GM19455 (cell line): ENCODE data around the gene SOX10.
"Not testable (repeated sequence)": the region's sequence is repeated elsewhere in the genome, so short reads cannot be mapped to it uniquely, and the experiment has no call there.

Experiments
- ATAC-seq: cut with Tn5 transposase; IDR thresholded peaks from one replicate; pipeline ENCODE4 v1.9.1; 2021; ENCODE audit not compliant: unreplicated experiment

The SOX10 gene

DNA sequence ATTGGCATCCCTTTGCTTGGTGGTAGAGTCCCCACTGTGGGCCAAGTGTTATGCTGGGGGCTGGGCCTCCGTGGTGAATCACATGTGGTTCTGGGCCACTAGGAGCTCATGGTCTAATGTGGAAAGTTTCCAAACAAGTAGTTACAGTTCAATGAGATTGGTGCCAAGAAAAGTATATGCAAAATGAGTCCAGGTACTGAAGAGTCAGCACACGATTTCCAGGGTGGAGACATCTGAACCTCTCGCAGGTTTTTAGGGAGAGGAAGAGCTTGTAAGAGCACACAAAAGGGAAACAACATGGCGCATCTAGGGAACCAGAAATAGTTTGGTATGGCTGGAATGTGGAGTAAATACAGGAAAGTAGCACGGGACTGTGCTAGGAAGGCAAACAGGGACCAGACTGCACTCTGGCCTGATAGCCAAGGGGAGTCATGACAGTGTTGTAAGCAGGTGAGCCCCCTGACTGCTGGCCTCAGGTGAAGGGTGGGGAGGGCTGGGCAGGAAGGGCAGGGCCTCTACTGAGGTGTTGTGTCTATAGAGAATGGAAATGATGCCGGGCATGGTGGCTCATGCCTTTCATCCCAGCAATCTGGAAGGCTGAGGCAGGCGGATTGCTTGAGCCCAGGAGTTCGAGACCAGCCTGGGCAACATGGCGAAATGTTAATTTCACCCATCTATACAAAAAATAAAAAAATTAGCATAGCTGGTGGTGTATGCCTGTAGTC is 18.3 kb downstream of the SOX10 start:
- no peak for ATAC-seq

DNA sequence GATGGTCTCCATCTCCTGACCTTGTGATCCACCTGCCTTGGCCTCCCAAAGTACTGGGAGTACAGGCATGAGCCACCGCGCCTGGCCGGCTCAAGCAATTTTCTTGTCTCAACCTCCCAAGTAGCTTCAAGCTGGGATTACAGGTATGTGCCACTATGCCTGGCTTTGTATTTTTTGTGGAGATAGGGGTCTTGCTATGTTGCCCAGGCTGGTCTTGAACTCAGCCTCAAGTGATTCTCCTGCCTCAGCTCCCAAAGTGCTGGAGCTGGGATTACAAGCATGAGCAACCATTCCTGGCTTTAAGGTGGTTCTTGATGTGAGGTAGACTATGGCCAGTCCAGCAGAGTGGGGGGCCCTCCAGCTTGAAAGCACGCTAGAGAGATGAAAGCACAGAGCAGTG is 23.3 kb downstream of the SOX10 start:
- ATAC-seq = no peak

DNA sequence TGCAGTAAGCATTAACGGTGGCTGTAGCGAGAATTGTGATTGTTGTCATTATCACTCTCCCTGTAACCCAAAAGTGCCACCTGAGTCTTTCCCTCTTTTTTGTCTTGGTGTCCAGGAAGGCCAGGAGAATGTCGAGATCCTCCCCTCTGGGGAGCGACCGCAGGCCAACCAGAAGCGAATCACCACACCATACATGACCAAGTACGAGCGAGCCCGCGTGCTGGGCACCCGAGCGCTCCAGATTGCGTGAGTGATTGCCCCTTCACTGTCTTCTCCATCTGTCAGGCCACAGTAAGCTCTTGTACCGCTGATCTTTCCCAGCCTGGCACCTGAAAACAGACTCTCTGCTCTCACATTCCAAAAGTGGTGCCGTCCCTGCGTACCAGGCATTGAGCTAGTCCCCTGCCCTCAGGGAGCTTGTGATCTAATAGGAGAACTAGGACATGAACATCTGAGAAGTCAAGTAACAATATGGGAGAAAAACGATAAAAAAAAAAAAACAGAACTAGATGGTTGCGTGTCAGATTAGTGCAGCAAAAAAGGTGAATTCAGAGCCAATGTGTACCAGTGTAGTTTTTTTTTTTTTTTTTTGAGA is 25.0 kb downstream of the SOX10 start:
- no peak for ATAC-seq

DNA sequence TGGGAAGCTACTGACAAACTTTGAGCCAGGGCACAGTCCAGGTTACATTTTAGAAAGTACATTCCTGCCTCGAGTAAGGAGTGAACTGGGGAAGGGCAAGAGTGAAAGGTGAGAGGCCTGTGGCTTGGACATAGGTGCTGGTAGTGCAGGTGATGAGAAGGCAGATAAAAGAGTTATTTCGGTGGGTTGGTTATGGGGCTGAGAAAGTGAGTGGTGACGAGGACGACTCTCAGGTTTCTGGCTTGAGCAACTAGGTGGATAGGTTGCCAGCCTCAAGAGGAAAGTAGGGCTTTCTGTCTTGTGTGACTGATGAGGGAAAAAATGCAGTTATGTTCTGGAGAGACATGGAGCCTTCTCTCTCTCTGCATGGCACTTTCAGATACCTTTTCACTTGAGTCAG is 27.1 kb downstream of the SOX10 start:
- no peak for ATAC-seq

DNA sequence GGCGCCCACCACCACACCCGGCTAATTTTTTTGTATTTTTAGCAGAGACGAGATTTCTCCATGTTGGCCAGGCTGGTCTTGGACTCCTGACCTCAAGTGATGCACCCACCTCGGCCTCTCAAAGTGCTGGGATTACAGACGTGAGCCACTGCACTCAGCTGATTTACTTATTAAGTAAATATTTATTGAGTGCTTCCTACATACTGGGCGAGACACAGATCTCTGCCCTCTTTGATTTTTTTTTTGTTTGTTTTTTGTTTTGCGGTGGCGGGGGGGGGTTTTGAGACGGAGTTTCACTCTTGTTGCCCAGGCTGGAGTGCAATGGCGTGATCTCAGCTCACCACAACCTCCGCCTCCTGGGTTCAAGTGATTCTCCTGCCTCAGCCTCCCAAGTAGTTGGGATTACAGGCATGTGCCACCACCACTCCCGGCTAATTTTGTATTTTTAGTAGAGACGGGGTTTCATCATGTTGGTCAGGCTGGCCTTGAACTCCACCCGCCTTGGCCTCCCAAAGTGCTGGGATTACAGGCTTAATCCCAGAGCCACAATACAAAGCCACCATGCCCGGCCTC is 28.4 kb downstream of the SOX10 start:
- not testable (repeated sequence) for ATAC-seq

DNA sequence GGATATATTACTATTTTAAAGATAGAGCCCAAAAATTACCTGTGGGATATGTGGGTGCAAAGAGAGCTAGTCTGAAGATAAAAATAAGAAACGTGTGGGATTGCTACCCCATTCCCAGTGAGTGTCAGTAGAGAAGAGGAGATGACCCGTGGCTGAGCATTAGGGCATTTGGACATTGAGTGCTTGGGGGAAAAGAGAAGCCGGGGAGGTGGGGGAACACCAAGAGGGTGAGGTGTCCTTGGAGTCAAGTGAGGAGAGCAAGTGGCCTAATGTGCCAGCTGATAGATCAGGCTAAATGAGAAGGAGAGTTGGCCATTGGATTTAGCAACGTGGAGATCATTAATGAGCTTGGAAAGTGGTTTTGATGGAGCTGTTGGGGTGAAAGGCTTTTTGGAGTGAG is 29.7 kb downstream of the SOX10 start:
- no peak for ATAC-seq

DNA sequence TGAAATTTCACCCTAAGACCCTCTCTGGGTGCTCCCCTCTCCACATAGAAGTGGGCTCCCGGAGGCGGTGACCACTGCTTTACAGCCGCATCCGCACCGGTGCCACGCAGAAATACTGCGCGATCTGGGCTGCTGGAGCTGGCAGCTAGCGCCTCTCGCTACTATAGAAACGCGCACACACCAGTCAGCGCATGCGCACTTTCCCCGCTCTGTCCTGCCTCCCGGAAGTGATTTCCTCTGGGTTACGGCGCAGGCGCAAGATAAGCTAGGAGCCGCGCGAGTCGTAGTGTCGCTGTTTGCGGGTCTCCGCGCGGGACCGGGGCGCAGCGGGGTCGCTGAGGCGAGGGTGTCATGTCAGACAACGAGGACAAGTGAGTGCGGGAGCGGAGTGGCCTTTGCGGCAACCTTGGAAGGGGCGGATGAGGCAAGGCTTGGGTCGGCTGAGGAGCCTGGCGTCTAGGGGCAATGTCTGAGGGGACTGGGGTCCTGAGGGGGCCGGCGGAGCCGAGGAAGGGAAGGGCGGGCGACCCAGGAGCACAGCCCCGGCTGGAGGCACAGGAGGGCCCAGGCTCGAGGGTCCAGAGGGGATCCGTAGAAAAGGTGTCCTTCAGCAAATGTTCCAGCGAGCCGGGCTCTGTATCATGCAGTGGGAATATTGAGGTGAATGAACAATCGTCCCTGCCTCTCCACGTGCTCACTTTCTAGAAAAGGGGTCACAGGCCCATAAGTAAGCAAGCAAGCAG is 30.7 kb downstream of the SOX10 start, which contains the start of the genes C22orf23 and POLR2F:
Gene C22orf23 (minus strand): TSS at position 165 of the 743 bp plus-strand sequence. CDS start 452 bp downstream, outside the sequence.
Gene POLR2F (plus strand): TSS at position 263 of the 743 bp plus-strand sequence. CDS start 89 bp downstream, at position 352.
- peak; percentile 84 for ATAC-seq

DNA sequence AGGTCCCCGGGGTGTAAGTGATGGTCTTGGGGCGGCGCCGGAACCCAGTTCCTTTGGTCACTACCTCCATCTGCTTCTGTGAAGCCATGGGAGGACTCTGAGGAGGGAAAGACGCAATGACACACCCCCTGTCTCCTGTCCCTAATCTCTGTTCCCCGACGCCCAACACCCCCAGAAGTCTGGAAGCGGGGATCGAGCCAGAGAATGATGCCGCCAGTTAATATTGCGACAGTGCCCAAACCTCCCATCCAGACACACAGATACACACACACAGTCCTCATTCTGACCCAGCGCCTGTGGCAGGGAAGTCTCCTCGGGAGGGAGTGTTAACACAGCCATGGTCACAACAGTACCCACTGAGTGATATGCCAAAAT is 31.3 kb downstream of the SOX10 start:
- ATAC-seq = peak; percentile 39

DNA sequence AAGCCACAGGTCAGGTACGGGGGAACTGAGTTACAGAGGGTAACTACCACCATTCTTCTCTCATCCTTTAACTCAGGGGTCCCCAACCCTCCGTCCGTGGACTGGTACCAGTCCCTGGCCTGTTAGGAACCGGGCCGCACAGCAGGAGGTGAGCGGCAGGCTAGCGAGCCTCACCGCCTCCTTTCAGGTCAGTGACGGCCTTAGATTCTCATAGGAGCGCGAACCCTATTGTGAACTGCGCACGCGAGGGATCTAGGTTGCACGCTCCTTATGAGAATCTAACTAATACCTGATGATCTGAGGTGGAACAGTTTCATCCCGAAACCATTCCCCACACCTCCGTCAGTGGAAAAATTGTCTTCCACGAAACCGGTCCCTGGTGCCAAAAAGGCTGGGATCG is 31.7 kb downstream of the SOX10 start:
- not testable (repeated sequence) for ATAC-seq

DNA sequence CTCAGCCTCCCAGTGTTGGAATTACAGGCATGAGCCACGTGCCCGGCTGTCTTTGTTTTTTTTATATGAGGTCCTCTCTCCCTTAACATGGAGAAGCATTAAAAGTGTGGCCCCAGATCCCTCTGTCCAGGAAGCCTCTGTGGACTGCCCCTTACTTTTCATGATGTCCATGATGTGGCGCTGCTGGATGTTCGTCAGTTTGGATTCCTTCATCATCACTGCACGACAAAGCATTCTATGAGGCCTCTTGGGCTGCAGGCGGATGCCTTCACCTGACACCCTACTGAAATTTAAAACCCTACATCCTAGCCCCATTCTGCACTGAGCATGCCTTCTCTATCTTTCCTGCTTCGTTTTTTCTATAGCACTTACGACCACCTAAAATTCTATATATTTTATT is 33.0 kb downstream of the SOX10 start:
- ATAC-seq = no peak

DNA sequence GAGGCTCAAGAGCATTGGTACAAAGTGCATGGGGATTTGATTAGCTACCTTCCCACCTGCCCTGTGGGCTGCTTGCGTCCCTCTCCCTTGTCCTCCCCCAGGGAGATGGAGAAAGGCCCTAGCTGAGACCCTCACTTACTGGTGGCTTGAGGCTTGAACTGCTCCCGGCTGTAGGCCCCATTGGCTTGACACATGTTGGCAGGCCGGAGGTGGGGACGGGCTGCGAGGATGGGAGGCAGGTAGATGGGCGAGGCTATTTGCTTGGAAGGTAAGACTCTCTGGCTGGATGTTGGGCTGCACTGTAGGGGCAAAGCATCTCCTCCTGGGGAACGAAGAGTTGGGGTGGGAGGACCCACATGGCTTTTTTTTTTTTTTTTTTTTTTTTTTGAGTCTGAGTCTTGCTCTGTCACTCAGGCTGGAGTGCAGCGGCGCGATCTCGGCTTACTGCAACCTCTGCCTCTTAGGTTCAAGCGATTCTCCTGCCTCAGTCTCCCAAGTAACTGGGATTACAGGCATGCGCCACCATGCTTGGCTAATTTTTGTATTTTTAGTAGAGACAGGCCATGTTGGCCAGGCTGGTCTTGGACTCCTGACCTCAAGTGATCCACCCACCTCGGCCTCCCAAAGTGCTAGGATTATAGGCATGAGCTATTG is 37.1 kb downstream of the SOX10 start:
- not testable (repeated sequence) for ATAC-seq

DNA sequence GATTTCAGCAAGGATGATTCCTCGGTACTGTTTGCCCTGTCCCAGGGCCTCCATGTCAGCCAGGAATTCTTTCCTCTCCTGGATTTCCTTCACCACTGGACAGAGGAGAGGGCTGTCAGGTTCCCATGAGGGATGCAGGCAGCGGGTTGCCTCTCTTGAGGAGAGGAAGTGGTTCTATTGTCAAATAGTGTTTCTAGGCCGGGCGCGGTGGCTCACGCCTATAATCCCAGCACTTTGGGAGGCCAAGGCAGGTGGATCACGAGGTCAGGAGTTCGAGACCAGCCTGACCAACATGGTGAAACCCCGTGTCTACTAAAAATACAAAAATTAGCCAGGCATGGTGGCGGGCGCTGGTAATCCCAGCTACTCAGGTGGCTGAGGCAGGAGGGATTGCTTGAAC is 39.9 kb downstream of the SOX10 start:
- ATAC-seq = not testable (repeated sequence)

DNA sequence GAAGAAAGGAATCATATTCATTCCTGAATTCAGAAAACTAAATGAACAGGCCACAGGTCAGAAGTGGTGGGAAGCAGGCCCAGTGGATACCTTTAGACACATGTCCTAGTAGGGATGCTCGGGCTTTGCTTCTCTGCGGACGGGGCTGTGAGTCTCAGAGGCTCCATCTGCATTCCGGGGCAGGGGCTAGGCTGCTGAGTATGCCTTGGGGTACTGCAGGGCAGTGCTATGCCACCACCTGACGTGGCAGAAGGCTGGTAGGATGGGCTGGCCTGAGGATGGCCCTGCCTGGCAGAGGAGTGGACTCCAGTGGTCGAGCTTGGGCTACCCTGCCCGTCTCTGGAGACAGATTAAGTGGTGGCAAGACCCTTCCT is 40.5 kb downstream of the SOX10 start:
- no peak for ATAC-seq

DNA sequence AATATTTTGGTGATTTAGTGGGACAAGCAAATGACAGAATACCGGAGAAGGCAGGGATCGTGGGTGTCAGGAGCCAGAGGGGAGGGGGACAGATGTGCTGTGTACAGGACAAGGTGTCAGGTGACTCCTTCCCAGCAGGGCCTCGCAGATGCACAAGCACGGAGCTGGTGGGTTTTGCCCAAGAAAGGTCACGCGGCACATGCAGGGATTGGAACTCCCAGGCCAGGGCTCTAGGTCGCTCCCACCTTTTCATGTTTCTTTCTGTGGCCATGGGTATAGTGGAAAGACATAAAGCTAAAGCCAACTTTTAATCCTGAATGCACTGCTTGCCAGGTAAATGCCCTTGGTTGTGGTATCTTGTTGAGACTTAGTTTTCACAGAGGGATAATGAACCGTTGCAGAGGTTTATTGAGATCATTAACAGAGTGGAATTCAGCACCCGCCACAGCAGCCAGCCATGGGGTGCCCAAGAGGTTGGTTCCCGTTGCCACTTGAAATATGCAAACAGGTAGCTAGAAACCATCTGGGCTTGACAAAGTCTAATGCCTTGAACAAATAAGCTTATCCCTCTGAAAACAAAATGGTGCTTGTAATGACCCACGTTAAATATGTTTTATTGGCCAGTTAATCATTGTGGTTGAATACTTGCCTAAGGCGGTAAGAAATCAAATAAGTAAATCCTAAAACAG is 41.1 kb downstream of the SOX10 start:
- ATAC-seq = no peak

DNA sequence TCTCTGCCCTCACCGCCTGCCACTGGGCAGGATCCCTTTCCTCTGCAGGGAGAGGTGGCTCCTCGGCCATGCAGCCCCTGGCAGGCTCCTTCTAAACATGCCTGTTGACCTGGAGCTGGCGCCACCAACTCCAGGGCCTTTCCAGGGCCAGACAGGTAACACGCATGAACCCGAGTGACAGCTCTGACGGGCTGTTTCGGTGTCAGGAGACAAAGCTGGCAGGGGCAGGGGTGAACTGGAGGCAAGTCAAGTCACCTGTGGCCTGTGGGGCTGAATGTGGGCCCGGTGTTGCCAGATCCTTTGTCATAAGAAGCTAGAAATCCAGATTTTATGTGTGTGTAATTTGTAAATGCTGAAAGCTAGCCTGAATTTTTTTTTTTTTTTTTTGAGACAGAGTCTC is 42.2 kb downstream of the SOX10 start:
- no peak for ATAC-seq

DNA sequence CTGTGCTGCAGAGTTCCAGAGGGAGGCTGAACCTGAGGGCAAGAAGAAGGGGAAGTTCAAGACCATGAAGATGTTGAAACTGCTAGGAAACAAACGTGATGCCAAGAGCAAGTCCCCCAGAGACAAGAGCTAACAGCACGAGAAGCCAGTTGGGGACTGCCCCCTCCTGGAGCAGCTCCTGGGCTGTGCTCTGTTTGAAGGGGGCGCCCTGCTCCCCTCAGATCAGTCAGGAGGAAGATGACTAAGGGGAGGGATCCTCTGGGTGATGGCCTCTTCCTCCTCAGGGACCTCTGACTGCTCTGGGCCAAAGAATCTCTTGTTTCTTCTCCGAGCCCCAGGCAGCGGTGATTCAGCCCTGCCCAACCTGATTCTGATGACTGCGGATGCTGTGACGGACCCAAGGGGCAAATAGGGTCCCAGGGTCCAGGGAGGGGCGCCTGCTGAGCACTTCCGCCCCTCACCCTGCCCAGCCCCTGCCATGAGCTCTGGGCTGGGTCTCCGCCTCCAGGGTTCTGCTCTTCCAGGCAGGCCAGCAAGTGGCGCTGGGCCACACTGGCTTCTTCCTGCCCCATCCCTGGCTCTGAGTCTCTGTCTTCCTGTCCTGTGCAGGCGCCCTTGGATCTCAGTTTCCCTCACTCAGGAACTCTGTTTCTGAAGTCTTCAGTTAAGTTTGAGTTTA is 43.5 kb downstream of the SOX10 start:
- ATAC-seq = no peak

DNA sequence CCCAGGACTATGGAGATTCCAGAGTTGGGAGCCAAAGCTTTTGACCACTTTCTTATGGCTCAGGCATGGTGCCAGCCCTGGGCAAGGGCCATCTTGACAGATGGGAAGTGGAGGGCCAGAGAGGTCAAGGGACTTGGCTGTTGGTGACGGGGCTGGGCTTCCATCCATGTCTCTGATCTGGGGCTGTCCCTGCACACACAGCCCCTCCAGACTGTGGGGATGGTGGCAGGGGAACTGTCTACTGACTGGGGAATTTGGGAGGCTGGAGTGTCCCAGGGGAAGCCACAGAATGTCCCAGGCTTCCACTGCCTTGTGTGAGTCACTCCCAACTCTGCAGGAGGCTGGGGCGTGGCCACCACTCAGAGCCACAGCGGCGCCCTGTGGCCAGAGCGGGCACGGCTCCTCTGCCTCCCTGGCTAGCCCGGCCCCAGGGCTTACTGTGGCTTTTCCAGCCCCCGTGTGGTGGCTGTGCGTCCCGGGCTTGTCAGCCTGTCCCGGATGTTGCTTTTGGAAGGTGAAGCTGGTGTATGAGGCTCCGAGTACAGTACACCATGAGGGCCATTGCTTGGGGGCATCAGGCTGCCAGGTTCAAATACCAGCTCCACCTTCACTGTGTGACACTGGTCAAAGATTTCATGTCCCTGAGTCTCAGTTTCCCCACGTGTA is 50.5 kb downstream of the SOX10 start:
- no peak for ATAC-seq

DNA sequence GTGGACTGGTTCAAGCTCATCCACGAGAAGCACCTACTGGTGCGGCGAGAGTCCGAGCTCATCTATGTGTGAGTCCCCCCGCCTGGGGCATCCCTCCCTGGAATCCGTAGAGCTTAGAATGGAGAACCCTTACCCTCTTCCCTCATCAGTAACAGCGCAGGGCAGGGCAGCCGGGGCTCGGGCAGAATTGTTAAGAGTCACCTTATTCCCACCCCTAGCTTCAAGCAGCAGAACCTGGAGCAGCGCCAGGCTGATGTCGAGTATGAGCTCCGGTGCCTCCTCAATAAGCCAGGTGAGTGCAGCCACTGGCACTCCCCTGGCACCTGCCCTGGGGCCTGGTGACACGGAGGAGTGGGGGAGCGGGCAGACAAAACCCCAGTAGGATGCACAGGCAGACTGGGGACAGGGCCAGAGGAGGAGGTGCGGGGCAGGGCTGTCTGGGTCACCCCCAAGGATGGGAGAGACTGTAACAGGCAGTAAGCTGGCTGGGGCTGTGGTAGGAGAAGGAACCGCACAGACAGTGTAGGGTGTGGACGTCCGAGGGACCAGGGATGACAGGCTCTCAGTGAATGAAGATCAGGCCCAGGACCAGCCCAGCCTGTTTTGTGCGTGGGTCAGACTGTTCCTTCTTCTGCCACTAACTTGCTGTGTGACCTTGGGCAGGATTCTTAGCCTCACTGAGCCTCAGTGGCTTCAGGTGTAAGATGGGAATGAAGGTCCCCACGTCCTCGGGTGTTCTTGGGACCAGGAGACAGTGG is 51.4 kb downstream of the SOX10 start:
- ATAC-seq = no peak

DNA sequence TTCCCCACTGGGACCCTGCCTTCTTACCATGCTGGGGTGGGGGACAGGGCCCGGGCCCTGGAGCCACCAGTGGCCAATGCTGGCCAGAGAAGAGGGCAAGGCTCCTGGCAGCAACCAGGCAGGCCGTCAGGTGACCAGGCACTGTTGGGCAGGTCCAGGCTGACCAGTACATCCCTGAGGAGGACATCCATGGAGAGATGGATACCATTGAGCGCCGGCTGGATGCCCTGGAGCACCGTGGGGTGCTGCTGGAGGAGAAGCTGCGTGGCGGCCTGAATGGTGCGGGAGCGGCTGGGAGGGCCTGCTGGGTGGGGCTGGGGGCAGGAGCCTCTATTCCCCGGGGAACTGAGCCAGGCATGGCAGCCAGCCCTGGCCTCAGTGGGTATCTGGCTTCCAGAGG is 52.0 kb downstream of the SOX10 start:
- ATAC-seq = no peak
